CD4-positive, alpha-beta T cell treated with Interleukin-10 for 1 hour (primary cell): Measurements from ENCODE around the gene DGCR8.
"Not testable (repeated sequence)": the region's sequence is repeated elsewhere in the genome, so short reads cannot be mapped to it uniquely, and the experiment has no call there.

Experiments used
- DNase-seq: peaks from one replicate; pipeline ENCODE4 v3.0.0-alpha.2; 2020

DGCR8 gene

DNA sequence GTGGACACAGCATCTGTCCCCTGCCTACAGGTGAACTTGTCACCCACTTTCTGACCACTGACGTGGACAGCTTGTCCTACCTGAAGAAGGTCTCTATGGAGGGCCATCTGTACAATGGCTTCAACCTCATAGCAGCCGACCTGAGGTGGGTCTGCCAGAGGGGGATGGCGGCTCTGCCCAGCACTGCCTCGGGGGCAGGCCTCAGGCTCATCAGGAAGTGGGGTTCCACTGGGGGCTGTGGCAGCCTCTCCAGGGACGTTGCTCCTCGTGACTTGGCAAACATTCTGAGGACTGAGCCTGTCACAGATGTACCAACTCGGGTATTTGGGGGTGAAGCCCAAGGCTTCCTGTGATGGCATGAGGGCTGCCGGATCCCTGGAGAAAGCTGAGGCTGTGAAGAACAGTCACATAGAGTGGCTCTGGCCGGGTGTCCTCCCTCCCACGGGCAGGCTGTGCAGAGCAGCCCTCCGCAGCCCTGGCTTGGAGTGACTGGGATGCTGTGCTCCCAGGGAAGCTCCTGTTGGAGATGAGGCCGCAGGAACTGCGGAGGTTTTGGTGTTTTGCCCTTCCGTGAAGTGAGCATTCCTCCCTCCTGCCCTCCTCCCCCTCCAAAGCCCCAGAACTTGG lies 26.5 kb upstream of the DGCR8 start:
- no peak for DNase-seq

DNA sequence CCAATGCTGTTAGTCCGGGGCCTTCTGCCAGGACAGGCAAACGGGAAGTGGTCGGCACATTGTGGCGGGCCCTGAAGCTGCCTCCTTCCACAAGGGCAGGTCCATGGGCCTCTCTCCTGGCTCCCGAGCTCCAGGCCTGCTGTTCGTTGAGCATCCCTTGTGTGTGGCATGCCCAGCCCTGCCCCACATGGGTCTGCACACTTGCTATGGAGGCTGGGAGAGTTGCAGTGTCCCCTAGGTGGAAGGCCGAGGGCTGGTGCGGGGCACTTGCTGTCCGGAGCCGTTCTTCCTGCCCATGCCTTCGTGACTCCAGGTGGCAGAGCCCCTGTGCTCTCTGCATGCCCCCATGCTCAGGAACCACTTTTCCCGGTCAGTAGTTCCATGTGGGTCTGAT lies 26.0 kb upstream of the DGCR8 start:
- DNase-seq: no peak

DNA sequence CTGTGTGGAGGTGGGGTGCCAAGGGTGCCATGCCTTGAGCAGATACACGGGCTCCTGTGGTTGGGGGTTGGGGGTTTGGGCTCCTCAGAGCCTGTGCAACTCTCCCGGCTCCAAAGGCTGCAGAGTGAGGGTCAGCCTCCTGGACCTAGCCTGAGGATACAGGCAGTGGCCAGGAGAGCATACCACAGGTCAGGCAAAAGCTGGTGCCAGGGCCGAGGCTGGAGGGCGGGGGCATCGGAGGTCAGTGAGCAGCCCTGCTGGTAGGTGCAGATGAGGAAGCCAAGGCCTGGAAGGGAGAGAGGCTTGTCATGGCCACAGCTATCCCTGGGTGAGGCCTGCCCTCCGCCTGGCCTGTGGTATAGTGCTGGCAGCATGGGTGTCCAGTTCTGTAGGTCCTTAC lies 25.6 kb upstream of the DGCR8 start:
- DNase-seq: no peak

DNA sequence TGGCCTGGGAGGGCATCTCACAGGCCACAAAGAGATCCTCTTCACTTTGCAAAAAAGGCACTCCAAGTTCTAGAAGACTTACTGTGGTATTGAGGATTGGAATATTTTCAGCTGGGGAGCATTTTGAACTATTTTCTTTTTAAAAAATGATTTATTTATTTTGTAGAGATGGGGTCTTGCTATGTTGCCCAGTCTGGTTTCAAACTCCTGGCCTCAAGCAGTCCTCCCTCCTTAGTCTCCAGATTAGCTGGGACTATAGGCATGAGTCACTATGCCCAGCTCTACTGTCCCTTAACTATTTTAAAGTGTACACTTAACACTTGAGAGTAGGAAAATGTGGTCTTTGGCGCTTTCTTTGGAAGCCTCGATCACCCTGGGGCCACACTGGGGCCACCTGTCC lies 24.9 kb upstream of the DGCR8 start:
- no peak for DNase-seq

DNA sequence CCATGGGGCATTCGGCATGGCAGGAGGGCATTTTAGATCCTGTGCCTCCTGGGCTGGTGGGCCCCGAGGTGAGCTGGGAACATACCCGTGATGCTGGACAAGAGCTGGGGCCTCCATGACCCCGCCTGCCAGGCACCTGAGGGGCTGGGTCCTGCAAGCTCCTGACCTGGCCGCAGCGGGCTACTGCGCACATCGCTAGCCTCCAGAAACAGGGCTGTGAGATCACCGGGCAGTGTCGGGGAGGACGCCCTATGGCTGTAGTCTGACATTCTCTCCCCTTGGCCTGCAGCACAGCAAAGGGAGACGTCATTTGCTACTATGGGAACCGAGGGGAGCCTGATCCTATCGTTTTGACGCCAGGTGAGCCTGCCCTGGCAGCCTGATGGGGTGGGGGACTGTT lies 24.4 kb upstream of the DGCR8 start:
- DNase-seq: no peak

DNA sequence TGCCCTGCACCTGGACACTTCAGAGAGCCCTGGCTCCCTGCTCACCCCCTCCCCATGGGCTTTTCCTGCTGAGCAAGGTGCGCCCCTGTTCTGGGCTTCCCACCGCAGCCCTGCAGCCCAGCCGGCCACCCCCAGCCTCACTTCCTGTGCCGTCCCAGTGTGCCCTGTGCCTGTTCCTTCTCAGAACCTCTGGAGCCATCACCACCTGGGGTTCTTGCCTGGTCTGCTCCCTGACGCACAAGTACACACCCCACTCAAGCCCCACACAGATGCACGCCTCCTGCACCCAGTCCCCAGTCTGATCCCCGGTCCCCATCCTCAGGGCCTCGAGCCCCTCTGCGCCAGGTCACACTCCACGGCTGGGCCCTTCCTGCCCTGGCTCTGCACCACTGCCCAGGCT lies 23.9 kb upstream of the DGCR8 start:
- no peak for DNase-seq

DNA sequence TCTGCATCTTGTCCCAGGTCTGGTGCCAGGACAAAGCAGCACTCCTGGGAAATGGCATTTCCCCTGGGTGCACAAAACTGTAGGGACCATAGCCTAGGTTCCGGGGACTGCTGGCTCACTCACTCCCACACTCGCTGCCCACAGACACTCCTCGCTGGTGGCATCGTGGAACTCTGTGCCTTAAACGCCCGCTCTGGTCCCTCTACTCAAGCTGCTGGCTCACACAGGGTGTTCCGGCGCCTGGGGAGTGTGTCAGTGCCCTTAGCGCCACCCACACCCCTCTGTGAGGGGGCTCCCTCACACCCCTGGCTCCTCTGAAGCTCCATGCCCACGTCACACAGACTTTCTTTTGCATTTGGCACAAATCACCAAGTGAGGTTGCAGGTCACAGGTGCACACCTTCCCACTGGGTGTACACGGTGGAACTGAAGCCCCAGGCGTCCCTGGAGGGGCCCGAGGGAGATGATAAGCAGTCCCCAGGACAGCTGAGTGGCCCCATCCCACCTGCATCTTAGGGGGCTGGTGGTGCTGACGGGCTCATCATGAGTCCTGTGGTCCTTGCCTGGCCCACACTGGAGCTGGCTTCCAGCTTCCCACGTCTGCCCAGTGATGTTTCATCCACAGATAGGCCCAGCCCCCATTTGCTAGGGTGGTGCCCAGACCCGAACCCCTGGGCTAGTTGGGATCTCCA lies 23.2 kb upstream of the DGCR8 start:
- no peak for DNase-seq

DNA sequence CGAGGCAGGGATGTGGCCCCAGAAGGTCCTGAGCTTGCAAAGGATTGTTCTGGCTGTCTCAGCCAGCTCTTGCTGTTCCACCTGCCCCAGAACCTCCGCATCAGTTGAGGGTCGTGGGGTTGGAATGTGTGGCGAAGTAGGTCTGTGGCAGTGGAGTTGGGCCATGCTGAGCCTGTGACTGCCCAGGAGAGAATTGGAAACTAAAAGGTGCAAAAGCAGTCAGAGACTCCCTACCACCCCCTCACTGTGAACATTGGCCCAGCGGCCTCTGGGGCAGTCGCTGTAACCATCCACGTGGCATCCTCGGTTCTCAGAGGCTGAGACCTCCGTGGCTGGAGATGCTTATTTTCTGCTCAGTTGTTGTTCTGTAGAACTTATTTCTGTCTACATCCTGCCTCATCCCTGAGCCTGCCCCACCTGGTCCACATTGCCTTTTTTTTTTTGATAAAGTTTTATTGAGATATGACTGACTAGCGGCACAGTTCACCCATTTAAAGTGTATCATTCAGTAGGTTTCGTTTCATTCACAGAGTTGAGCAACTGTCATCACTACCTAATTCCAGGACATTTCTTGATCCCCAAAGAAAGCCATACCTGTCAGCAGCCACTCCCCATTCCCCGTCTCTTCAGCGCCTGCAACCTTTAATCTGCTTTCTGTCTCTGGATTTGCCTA lies 22.3 kb upstream of the DGCR8 start:
- DNase-seq: no peak

DNA sequence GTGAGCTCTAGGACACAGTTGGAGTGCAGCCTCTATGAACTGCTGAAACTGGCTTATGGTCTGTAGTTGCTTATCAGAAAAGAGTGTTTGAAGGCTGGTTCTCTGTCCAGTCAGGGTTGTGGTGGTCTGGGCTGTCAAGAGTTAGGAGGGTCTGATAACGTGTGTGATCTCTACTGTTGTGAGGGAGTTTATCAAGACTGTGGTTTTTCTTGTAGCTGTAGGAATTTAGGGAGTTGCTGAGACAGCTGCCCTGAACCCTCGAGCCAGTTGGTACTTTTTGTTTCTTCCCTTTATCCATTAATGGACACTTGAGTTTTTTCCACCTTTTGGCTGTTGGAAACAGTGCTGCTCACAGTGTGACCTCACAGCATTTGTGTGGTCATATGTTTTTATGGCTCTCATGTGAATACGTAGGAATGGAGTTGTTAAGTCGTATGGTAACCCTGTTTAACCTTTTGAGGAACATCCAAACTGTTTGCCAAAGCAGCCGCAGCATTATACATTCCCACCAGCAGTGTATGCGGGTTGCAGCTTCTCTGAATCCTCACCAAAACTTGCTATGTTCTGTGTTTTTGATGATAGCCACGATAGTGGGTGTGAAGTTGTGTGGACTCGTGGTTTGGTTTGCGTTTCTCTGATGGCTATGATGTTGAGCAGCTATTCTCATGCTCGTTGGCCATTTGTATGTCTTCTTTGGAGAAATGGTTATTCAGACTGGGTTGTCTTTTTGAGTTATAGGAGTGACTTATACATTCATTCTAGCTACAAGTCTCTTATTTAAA lies 20.9 kb upstream of the DGCR8 start:
- no peak for DNase-seq

DNA sequence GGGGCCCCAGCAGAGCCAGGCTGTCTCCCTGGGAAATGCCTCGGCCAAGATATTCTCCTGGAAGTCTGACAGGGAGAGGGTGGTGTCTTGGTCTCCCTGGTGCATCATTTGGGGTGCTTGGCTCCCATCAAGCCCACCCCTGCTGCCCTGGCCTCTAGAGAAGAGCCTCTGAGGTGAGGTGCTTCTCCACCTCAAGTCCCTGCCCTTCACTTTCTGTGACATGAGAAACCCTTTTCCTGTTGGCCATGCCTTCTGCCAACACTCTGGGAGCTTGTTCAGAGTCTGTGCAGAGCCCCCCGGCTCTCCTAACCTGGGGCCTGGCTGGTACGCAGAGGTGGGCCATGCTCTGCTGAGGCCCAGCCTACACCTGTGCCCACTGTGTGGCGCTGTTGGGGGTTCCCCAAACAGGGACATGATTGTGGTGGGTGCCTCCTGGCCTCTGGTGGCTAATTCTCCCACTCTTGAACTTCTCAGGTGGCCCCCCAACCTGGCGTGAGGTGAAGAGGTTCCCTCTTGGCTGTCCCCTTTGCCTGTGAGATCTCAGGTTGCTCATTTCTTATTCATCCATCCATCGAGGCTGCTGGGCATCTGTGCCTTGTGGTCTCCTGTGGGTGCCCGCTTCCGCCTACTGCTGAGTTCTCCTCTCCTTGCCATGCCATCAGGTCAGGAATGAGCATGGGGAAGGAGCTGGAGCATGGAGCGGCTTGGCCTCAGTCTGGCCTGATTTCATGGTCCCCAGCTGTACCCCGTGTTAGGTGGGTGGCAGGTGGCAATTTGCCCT lies 19.2 kb upstream of the DGCR8 start:
- DNase-seq: no peak

DNA sequence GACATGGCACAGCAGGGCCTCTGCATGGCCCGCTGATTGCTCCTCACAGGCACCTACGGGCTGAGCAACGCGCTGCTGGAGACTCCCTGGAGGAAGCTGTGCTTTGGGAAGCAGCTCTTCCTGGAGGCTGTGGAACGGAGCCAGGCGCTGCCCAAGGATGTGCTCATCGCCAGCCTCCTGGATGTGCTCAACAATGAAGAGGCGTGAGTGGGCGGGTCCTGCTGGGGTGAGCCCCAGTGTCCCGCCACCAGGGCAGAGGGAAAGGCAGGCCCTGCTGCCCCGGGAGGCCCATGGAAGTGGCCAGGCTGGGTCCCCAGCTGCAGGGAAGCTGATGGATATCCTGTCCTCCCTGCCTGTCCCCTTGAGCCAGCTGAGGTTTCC lies 18.6 kb upstream of the DGCR8 start:
- DNase-seq: no peak

DNA sequence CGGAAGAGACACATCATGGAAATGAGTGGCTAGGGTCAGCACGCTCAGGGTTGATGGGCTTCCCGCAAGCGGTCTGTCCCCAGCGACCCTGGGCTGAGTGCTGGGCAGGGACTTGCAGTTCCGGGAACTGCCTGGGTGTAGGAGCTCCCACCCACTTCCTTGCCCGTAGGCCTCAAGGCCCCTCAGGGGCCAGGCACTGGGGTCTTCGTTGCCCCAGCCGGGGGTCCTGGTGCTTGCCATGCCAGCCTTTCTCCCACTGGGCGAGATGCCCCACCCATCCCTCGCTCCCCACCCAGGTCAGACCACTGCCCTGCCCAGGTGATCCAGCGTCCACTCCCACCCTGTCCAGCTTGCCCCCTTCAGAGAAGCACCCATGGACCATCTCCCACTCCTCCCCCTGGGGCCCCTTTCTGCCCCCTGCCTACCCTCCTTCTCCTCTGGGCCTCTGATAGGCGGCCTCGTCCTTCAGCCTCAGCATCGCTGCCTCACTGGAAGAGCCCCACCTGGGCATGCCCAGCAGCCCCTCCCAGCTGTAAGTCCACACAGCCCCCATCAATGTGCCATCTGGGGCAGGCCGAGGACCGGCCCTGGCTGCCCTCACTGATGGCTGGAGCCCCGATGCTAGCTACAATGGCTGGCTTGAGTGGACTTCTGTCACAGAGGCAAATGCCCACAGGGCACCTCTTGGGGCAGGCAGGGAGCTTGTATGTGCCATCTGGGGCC lies 17.8 kb upstream of the DGCR8 start:
- no peak for DNase-seq

DNA sequence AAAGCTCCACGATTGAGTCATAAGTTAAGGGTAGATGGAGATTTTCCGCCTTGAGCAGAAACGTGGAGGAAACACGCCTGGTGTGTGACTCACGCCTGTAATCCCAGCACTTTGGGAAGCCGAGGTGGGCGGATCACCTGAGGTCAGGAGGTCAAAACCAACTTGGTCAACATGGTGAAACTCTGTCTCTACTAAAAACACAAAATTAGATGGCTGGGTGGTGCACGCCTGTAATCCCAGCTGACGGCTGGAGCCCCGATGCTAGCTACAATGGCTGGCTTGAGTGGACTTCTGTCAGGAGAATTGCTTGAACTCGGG lies 17.3 kb upstream of the DGCR8 start:
- no peak for DNase-seq

DNA sequence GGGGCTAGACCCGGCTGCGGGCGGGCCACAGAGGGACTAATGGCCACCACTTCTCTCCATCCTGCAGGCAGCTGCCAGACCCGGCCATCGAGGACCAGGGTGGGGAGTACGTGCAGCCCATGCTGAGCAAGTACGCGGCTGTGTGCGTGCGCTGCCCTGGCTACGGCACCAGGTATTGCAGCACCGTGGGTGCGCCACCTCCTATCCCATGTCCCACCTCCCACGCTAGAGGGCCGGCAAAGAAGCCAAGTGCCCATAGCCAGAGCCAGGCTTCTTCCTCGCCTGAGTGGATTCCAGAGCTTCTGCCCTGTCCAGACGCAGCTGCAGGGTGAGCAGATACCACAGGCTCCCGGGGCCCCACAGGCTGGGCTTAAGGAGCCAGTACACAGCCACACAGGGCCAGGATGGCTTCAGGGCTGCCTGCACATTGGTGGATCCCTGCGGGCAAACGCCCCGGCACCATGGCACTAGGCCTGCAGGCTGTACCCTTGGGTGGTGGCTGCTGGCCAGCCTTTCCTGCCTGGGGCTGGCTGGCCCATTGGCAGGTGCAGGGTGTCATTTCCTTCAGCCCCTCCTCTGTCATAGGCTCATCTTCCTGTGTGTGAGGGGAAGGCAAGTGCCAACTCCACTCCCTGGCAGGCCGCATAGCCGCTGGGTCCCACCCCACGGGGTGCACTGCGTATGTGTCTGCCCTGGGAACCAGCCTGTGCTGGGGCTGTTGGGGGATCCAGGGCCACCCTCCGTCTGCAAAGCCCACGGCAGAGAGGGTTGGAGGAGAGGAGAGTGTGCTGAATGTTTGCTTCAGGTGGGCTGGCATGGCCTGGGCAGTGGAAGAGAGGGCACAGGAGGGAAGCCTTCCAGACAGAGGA lies 16.5 kb upstream of the DGCR8 start:
- no peak for DNase-seq

DNA sequence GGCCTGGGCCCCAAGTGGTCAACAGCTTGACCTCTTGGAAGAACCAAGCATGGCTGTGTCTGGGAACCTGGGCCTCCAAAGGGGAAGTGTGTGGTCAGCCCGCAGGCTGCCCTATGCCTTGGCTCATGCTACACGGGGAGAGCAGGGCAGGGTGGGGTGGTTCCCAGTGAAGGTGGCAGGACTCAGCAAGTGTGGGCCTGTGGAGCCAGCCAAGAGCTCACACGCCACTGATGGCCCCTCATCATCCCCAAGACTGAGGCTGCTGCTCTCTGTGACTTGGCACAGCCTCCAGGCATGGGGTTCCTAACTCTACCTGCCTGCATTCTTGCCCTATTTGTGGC lies 15.9 kb upstream of the DGCR8 start:
- DNase-seq: no peak

DNA sequence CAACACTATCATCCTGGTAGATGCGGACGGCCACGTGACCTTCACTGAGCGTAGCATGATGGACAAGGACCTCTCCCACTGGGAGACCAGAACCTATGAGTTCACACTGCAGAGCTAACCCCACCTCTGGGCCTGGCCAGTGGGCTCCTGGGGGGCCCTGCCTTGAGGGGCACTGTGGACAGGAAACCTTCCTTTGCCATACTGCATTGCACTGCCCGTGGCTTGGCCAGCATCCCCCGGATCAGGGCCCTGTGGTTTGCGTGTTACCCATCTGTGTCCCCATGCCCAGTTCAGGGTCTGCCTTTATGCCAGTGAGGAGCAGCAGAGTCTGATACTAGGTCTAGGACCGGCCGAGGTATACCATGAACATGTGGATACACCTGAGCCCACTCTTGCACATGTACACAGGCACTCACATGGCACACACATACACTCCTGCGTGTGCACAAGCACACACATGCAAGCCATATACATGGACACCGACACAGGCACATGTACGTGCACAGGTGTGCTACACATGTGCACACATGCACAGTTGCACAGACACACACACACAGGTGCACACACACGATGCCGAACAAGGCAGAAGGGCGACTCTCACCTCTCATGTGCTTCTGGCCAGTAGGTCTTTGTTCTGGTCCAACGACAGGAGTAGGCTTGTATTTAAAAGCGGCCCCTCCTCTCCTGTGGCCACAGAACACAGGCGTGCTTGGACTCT lies 15.3 kb upstream of the DGCR8 start:
- no peak for DNase-seq

DNA sequence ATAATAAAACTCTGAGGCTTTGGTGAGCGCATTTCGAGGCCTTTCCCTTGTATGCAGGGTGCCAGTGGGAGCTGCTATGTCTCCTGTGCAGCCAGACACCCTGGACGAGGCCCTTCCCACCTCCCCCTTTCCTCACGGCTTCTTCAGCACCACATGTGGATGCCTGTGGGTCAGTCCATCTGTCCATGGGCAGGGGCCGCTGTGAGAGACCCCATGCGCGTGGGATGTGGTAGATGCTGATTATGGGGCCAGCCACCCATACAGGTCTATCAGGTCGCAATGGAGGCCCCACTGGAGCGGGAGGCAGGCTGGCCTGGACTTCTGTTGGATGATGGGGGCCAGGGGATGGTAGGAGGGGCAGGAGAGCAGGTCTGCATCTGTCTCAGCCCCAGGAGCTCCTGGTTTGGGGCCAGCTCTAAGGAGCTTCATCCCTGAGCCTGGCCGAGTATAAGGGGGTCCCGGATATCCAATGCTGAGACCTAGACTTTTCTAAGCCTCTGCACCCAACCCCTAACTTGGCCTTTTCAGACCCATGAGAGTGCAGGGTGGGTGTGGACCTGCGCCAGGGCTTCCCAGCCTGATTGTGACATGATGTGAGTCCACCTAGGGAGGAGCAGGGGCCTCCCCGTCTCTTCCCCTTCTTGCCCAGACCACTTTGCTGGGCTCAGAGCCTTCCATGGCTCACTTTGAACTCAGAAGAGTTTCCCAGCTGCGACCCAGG lies 14.0 kb upstream of the DGCR8 start:
- DNase-seq: no peak

DNA sequence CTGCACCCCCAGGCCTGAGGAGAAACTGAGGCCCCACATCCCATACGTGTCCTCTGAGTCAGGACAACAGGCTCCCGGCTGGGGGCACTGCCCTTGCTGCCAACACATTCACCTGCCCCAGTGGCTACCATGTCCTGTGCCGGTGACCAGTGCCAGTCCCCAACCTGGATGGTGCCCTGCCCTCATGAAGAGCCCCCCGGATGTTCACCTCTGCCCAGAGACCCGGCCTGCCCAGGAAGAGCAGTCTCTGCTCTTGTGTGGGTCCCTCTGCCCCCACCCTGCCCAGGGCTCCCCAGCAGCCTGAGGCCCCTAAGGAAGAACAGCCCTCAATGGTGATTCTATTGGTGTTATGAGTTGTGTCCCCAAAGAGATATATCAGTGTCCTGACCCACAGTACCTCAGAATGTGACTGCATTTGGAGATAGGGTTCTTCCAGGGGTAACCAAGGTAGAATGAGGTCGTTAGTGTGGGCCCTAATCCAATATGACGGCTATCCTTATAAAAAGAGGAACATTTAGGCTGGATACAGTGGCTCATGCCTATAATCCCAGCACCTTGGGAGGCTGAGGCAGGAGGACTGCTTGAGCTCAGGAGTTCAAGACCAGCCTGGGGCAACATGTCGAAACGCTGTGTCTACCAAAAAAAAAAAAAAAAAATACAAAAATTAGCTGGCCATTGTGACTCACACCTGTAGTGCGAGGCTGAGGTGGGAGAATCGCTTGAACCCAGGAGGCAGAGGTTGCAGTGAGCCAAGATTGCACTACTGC lies 13.2 kb upstream of the DGCR8 start:
- DNase-seq: no peak

DNA sequence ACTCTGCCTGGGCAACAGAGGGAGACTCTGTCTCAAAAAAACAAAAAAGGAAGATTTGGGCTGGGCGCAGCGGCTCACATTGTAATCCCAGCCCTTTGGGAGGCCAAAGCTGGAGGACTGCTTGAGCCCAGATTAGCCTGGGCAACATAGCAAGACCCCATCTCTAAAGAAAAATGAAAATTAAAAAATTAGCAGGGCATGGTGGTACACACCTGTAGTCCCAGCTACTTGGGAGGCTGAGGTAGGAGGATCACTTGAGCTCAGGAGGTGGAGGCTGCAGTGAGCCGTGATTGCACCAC lies 12.7 kb upstream of the DGCR8 start:
- DNase-seq: not testable (repeated sequence)

DNA sequence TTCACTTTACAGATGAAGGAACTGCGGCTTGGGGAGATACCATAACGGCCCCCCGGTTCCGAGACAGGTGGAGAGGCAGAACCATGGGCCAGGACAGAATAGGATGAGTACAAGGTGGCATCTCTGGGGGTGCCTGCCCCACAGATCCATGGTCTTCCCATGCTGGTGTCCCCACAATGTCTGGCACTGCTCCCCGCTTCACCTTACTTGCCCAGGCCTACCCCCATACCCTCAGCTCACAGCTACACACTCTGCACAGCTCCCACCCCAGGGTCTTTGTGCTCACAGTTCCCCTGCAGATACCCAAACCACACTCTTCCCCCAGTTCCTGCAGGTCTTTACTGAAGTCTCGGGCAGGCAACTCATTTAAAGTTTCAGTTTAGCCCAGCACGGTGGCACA lies 11.4 kb upstream of the DGCR8 start:
- DNase-seq: no peak
